ENCODE measurements around the gene GRN.
"Not testable (repeated sequence)": the region's sequence is repeated elsewhere in the genome, so short reads cannot be mapped to it uniquely, and the experiment has no call there.

GRN gene

GRCh38 chr17:44322236-44322895, 22.7 kb upstream of the GRN start:
- no peak for DNase-seq

GRCh38 chr17:44323359-44324091, 21.6 kb upstream of the GRN start:
- DNase-seq = no peak

DNA sequence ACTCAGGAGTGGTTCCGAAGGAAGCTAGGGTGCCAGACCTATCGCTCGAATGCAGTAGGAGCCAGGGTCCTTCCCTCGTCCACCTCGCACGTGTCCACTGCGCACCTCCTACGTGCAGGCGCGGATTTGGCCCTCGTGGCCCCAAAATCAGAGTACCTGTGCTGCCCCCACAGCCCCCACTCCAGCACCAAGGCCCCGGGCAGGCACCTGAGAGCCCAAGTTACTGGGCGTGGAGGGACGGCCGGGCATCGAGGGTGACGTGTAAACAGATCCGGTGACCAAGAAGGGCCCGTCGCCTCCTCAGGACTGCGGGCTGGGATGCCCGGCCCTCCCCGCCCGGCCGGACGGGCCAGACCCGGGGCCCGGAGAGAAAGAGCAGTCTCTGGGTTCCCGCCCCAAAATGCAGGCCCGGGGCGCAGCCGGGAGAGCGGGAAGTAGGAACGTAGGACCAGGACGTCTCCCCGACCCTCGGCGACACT, 21.0 kb upstream of the GRN start:
- DNase-seq = no peak

DNA sequence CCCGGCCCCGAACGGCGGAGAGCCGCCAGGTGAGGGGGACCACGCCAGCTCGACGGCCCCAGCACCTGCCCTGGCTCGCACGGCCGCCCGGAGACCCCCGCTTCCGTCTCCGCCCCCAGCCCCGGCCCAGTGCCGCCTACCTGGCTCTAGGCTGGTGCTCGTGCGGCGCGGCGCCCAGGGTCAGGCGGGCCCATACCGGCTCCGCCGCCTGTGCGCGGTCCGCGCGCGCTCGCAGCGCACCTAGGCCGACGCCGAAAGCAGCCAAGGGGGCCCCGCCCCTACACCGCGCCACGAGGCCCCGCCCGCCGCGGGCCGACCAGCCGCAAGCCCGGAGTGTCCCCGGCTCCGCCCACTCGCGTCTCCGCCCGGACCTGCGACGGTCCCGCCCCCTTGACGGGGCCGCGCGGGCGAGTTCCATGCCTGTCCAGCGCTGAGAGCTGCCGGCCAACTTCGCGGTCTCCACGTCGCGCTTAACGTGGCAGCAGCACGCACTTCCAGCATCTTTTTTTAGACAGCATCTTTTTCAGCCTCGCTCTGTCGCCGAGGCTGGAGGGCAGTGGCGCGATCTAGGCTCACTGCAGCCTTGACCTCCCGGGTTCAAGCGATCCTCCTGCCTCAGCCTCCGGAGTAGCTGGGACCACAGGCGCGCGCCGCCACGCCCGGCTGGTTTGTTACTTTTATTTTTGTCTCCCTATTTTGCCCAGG, 20.4 kb upstream of the GRN start, which contains the start of gene SLC25A39:
TSS of gene SLC25A39 (minus strand) at position 253 of the 705 bp plus-strand sequence. CDS start 1,261 bp downstream, outside the sequence.
- peak; percentile 82 for DNase-seq

DNA sequence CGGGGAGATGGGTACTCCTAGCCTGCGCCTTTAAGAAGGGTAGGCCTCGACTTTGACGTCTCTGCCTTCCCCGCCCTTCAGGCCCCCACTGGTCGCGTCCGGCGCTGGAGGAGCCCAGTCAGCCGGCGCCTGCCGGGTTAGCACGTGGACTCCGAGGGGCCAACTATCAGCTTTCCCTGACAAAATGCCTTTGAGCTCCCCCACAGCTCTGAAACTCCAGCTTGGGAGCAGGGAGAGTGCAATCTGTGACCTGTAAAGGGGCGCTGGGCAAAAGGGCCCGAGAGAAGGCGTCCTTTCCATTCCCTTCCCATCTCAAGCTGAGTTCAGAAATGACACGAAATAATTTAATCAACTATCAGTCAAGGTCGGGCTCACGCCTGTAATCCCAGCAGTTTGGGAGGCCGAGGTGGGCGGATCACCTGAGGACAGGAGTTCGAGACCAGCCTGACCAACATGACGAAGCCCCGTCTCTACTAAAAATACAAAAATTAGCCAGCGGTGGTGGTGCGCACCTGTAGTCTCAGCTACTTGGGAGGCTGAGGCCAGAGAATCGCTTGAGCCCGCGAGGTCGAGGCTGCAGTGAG, 18.1 kb upstream of the GRN start:
- DNase-seq = peak; percentile 91

DNA sequence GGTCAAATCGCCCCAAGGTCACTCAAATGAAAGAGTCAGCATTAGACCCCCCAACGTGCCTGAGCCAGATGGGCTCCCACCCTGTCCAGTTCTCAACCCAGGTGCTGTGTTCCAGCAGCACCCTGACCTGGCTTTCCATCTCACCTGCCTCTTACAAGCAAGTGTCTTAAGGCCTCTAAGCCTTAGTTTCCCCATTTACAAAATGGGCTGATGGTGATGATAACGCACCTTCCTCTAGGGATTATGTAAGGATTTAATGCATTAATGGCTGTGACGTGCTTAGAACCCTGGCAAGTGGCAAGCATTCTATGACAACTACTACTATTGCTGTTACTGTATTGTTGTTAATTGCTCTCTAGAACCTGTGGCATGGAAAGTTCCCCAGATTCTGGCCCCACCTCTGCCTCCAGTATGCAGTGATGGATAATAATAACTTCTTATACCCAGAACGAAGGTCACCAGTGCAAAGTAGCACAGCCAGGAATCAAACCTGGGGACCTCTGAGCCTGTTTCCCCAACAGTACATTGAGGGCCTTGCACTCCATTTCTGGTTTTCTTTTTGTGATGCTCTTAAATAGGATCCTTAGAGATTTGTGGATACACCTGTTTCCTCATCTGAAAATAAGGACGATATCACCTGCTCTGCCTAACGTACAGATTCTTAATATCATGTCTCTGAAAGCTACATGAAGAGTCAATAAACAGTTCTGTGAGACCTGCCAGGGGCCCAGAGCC, 17.2 kb upstream of the GRN start:
- no peak for DNase-seq

DNA sequence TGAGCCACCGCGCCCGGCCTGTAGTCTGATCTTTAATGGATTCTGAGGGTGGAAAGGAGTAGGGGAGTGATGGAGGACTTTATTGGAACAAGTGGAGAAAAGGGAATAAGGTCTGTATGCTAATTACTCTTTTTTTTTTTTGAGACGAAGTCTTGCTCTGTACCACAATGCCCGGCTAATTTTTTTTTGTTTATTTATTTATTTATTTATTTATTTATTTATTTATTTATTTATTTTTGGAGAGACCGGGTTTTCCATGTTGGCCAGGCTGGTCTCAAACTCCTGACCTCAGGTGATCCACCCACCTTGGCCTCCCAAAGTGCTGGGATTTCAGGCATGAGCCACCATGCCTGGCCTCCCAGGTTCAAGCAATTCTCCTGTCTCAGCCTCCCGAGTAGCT, 15.6 kb upstream of the GRN start:
- DNase-seq = not testable (repeated sequence)

- DNase-seq = not testable (repeated sequence)
Measured at GRCh38 chr17:44330263-44330662, 14.8 kb upstream of the GRN start.

- DNase-seq = peak; percentile 85
Measured at GRCh38 chr17:44331249-44331760, 13.8 kb upstream of the GRN start.

DNA sequence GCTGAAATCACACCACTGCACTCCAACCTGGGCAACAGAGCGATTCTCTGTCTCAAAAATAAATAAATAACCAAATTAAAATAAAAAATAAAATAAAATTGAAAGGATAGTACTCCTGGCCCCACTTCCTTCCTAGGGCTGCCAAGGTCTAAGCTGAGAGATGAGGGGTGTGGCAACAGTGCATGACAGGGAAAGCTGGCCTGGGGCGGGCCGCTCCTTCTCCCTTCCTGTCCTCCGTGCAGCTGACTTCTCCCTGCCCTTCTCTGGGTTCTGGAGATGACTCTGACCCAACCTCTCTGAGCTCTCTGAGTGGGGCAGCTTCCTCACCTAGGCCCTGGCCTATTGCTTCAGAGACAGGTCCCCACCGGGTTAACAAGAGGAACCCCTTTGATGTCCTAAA, 11.7 kb upstream of the GRN start:
- DNase-seq = no peak

GRCh38 chr17:44334315-44334714, 10.8 kb upstream of the GRN start:
- DNase-seq = no peak

- no peak for DNase-seq
Measured at GRCh38 chr17:44334727-44335126, 10.4 kb upstream of the GRN start.

DNA sequence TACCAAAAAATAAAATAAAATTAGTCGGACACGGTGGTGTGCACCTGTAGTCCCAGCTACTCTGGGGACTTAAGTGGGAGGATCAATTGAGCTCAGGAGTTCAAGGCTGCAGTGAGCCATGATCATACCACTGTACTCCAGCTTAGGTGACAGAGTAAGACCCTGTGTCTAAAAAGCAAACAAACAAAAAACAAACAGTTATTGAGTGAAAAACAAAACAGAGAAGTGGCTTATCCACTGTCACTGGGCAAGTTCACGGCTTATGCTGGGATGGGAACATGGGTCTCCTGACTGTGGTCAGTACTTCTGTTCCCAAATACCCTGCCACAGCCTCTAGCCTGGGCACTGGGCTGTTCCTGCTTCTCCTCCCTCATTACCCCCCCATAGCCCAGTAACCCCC, 9.5 kb upstream of the GRN start:
- no peak for DNase-seq

DNA sequence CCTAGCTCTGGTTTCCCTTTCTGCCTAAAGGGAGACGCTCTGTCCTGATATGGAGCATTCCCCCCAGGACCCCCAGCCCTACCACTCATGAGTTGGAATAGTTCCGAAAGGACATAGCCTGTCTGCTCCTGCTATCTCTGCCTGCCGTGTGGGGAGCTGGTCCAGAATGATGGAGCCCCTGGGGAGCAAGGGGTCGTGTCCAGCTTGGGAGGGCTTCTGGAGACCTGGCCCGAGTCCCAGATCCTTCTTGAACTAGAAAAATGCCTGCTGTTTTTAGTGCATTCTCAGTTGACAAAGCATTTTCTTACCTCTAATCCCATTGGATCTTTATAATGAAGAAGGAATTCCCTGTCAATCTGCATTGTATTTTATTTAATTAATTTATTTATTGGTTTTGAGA, 9.1 kb upstream of the GRN start:
- DNase-seq = no peak

DNA sequence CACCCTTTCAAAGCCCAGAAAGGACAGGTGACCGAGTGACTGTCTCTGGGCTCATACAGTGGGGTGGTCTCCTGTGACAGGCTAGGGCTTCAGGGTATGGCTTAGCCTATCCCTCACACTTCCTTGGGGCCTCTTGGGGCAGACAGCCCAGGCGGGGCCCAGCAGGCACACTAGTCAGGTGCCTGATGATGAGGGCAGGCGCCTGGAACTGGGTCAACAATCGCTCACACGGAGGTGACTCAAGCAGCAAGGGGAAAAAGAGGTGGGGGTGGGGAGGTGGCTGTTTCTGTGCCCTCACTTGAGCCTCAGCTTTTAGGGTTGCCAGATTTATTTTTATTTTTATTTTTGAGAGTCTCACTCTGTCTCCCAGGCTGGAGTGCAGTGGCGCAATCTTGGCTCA, 6.4 kb upstream of the GRN start:
- DNase-seq = no peak

- DNase-seq = not testable (repeated sequence)
Measured at GRCh38 chr17:44340553-44340952, 4.5 kb upstream of the GRN start.

GRCh38 chr17:44343510-44344209, 1.4 kb upstream of the GRN start:
- no peak for DNase-seq

GRCh38 chr17:44345454-44346026, 438 bp downstream of the GRN start:
- peak; percentile 59 for DNase-seq

GRCh38 chr17:44346064-44346844, 1.2 kb downstream of the GRN start:
- DNase-seq = no peak
